CD4-positive, alpha-beta T cell treated with Interleukin-17A for 4 hours (primary cell): ENCODE results near the gene ARL8A.
A peak's percentile ranks its signal among the peaks of the same experiment; 100 is the strongest.
"Not testable (repeated sequence)": the region's sequence is repeated elsewhere in the genome, so short reads cannot be mapped to it uniquely, and the experiment has no call there.

Source experiments
- DNase-seq: peaks from one replicate; pipeline ENCODE4 v3.0.0-alpha.2; 2020; ENCODE audit warnings: mixed read lengths

Gene ARL8A

DNA sequence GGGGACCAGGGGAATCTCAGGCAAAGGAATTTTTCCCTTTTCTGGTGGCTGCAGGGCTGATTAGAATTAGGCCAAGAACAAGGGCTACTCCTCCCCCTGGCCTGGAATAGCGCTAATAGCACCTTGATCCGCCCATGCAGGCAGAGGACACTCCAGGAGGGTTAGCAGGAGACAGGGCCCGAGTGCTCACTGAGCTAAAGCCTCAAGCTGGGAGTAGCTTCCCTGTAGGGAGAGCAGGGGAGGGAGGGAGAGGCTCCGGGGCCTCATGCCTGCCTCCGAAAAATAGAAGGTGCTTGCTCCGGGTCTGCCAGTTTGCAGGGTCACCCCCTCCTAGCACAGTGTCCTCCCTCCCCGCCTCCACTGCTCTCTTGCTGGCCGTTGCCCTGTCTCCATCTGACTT is 12.1 kb upstream of the ARL8A start:
- DNase-seq: no peak

DNA sequence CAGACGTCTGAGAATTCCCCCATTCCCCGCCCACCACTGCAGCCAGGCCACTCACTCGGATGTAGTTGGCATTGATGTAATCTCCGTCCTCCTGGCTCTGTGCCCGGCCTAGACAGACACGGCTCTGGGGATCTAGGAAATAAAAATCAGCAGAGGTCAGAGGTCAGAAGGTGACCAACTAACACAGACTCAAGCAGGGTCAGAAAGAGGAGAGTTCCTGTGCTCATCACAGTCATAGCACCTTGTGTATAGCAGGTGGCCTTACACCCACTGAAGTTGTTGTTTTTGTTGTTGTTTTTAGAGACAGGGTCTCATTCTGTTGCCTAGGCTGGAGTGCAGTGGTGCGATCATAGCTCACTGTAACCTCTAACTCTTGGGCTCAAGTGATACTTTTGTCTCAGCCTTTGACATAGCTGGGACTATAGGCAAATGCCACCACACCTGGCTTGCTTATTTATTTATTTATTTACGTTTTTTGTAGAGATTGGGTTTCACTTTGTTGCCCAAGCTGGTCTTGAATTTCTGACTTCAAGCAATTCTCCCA is 11.0 kb upstream of the ARL8A start:
- no peak for DNase-seq

DNA sequence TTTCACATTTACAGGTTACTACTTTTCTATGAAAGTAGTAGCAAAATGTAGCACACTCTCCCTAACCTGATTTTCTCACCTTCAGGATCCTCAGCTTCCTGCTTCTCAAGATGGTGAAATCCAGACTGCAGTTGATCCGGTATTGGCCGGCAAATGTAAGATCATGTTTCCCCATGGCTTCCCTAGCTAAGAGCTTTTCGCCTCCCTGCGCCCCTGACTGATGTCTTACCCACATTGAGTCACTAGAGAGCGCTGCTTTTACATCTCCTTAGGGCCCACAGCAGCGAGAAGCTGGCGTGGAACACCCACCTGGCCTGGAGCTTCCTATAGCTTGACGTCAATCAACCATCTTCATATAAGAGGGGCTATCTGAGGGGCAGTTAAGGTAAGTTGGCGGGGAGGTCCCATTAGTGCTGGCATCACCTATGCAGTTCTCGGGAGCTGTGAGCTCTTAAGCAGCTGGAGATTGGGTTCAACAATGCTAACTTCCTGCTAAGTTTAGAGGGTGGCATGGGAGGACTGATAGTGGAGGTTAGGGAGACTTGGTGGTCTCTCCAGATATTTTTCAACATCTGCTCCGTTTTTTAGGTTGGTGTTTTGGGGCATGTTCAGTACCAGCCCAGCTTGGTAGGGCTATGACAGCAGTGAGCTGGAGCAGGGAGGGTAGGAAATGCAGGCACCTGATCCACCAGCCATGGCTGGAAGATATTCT is 10.4 kb upstream of the ARL8A start:
- peak; percentile 61 for DNase-seq

DNA sequence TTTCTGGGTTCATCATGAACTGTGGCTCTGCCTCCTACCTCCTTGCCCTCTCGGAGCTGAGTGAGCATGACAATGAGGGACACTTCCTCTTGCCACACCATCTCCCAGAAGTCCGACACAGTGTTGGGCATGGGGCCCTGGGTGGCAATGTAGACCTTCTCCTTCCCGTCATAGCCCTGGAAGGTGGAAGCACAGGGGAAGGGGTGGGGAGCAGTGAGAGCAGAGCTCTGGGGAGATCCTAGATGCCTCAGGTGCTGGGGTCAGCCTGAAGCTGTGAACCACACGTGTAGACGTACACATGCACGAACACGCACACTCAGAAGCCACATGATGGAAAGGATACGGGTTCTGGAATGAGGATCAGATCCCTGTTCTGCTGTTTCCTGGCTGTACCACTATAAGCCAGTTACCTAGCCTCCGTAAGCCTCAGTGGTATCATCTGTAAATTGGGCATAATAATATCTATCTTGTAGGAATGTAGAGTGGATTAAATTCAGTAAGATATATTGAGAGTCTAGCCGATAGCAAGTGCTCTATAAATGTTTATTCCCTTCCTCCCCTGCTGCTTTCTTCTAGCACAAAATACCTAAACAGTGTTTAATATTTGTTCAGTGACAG is 9.7 kb upstream of the ARL8A start:
- DNase-seq: no peak

DNA sequence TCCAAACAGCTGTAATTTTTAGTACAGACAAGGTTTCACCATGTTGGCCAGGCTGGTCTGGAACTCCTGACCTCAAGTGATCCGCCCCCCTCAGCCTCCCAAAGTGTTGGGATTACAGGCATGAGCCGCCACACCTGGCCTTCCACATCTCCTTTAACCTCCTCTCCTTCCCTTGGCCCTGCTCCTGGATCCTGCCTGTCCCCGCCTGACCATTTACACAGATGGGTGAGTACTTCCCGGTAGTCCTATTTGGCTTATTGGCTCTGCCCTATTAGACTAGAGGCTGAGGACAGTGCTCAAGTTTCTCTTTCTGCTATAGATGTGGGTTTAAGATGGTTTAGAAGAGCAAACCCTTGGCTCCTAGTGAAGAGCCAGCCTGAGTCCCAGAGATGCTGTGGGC is 8.7 kb upstream of the ARL8A start:
- DNase-seq: no peak

DNA sequence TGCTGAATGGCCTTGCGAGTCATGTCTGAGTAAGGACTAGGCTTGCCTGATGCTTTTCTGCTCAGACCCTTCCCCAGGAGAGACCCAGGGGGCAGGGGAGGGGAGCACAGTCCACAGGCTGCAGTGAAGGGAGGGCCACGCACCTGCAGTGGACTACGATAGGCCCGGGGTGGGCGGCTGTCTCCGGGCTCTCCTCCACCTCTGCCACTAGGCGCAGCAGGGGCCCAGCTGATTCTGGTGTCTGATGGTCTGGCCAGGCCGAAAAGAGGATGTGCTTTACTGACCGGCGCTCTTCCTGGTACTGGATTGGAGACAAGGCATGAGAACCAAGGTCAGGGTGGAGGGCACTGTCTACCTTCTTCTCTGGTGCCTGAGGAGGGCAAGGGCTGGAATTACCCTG is 7.9 kb upstream of the ARL8A start:
- DNase-seq: no peak

DNA sequence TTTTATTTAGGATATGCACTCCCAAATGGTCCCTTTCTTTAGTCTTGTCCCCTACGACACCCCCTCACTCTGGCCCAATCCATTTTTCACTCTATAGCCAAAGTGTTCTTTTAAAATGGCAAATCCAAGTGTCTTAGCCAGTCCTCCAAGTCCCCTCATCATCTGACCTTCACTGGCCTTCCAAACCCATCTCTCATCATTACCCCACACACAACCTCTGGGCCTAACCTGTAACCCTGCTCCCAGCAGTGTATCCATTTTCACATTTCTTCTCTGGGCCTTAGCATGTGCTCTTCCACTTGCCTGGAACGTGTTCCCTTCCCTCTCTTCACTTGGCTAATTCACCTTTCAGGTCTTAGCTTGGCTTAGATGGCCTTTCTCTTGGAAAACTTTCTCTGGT is 6.5 kb upstream of the ARL8A start:
- DNase-seq: no peak

DNA sequence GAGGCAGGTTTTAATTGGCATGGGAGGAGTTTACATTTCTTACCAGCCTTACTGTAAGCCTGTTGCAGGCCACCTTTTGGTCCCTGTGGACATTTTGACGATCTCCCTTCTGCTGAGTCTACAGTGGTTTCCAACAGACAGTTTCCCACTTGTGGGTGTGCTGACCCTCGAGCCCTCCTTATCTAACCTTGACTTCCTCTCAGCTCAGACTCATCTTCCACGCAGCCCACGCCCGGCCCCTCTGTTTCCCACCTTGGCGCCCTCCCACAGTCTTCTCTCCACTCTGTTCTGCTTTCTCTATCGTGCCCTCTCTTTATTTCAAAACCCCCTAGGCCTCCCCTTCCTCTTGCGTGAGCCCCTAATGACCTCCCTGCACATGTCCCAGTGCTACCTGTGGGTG is 6.1 kb upstream of the ARL8A start:
- DNase-seq: no peak

DNA sequence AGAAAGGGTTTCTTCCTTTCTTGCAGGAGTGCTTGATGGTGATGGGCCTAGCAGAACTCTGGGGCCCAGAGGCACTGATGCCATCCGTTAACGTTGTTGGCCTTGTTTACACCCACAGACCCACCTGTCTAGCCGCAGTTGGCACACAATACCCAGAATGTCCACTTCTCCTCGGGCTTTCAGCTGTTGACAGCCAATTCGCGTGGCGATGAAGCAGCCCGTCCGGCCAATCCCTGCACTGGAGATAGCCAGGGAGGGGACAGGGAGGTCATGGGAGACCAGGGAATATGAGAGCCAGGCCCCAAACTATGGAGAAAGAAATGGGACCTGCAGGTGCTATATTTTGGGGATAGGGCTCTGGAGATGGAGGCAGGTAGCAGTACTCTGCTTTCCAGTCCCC is 5.7 kb upstream of the ARL8A start:
- no peak for DNase-seq

DNA sequence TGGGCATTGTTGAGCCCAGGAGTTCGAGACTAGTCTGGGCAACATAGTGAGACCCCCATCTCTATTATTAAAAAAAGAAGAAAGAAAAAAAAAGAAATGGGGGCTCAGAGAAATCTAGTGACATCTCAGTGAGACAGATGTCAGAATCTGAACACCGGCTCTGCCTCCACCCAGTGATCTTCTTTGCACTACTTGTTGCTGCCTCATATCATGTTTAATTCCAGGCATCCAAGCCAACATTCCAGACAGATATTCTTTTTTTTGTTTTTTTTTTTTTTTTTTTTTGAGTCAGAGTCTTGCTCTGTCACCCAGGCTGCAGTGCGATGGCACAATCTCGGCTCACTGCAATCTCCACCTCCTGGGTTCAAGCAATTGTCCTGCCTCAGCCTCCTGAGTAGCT is 5.0 kb upstream of the ARL8A start:
- no peak for DNase-seq

DNA sequence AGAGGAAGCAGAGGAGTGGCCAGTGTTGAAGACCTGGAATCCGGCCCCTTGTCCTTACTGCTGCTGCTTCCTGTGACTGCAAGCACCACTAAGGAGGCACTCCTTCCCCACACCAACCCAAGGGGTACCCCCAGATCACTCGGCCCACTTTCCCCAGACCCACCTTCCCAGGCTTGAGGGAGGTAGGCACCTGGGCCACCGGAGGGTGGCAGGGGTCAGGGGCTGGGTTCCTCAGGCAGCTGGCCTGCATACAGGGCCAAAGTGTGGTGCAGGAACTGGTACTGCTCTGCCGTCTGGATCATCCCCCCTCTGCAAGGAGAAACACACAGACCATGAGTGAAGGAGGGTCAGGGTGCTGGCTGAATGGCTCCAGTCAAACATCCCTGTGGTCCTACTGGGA is 3.9 kb upstream of the ARL8A start:
- DNase-seq: no peak

DNA sequence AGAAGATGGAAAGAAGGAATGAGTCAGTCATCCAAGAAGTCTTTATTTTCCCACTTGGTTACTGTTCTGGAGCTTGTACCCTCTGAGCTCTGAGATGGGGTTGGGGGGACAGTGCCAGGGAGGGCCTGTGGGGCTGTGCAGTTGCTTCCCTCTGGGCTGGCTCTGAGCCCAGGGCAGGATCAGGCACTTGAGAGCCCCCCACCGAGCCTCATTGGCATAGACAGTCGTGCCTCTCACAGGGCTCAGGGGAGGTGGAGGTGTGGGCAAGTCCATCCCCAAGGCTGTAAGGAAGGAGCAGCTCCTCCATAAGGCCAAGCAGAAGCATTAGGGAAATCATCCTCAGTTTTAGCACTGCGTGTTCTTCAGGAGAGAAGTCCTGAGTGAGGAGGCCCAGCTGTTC is 2.5 kb upstream of the ARL8A start:
- no peak for DNase-seq

DNA sequence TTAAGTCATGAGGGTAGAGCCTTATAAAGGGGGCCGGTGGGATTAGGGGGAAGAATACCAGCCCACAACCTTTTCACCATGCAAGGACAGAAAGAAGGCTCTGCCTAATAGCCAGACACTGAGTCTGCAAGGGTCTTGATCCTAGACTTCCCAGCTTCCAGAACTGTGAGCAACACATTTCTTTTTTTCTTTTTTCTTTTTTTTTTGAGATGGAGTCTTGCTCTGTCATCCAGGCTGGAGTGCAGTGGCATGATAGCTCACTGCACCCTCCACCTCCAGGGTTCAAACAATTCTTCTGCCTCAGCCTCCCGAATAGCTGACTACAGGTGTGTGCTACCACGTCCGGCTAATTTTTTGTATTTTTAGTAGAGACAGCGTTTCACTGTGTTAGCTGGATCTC is 1.7 kb upstream of the ARL8A start:
- no peak for DNase-seq

DNA sequence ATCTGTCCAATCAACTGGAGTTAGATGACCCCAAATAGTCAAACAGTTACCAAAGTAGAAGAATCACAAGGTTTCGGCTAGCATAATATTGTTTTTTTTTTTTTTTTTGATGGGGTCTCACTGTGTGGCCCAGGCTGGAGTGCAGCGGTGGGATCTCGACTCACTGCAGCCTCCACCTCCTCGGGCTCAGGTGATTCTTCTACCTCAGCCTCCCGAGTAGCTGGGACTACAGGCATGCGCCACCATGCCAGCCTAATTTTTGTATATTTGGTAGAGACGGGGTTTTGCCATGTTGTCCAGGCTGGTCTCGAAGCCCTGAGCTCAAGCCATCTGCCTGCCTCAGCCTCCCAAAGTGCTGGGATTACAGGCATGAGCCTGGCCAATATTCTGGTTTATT is 1.2 kb upstream of the ARL8A start:
- DNase-seq: not testable (repeated sequence)

DNA sequence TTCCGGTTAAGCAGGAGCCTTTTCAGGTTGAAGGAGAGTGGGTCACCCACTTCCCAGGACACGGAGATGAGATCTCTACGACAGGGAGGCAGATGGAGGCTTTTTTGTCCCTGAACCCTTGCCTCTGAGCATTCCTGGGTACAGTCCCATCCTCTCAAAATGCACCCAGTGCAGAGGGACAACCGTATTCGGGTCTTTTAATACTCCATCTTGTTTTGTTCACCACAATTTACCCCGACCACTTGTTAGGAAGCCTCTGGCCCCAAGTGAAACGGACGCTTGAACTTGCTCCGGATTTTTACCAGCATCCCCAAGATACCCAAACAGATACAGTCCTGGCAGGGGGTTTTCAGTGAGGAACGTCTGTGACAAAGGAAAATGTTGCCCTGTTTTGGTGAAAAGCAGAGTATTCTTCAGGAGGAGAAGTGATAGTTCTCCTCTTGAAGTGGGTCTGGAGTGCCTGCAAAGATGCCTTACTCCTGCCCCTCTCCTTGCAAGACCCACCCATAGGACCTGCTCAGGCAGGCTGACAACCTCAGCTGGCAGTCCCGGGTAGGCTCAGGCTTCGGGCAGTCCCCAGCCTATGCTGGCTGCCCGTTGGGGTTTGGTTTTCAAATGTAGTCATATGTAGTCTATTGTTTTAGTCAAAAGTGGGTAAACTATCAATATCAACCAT is 669 bp upstream of the ARL8A start:
- peak; percentile 24 for DNase-seq

DNA sequence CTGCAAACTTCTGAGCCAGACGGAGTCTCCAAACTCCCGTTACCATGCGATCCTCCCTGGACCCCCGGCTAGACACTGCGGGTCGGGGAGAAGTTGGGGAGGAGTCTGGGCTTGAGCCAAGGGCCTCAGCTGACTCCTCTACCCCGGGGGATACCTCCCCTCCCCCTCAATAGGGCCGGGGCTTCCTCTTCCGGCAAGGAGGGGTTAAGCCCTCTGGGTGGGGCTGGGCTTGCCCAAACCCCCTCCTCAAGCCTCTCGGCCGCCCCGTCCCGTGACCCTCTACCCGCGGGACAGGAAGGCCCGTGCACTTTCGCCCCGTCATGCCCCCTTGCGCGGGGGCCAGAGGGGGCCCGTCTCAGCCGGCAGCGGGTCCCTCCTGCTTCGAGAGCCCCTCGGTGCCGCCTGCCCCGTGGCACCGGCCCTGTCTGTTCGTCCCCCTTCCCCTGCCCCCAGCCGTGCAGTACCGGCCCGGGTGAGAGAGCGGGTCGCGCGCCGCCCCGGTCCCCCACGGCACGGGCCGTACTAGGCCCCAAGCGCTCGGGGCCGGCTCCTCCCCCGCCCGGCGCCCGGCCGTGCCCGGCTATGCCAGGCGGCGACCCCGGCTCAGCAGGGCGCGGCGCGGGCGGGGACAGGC is 652 bp downstream of the ARL8A start:
- DNase-seq: peak; percentile 49

DNA sequence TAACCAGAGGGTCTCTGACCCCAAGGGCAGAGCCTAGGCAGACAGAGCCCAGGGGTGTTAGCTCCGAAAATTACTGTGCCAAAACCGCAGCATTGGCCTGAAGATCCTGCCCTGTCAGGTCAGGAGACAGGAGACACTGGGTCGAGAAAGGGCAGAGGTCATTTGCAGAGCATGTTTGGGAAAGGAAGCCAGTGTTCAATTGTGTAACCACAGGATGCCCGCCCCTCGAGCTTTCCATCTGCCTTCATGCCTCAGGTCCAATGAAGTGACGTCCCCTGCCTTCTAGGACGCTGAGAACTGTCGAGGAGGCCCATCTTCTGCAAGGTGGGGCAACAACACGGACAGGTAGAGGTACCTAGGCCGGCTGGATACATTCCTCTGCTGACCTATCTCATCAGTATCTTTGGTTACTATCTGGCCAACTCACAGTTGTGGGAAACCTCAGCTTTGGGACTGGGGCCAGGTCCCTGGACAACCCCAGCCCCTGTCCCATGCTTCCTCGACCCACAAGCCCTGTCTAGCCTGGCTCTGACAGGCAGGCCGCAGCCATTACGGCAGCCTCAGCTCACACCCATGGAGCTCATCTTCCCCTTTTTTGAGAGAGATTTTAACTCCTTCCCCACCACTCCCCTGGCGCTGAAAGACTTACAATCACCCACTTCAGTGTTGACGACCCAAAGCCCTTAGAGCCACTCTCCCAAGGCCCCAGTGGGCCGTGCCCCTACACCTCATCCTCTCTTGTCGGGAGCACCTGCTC is 1.3 kb downstream of the ARL8A start:
- peak; percentile 26 for DNase-seq

DNA sequence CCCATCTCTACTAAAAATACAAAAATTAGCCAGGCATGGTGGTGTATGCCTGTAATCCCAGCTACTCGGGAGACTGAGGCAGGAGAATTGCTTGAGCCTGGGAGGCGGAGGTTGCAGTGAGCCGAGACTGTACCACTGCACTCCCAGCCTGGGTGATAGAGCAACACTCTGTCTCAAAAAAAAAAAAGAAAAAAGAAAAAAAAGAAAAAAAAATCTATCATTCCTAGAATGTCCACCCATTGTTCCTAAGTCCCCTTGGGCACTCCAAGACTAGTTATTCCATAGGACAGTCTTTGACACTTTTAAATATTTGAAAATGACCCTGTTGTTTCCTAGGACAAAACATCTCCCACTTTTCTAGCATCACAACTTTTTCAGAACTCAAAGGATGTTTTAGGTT is 3.1 kb downstream of the ARL8A start:
- not testable (repeated sequence) for DNase-seq

DNA sequence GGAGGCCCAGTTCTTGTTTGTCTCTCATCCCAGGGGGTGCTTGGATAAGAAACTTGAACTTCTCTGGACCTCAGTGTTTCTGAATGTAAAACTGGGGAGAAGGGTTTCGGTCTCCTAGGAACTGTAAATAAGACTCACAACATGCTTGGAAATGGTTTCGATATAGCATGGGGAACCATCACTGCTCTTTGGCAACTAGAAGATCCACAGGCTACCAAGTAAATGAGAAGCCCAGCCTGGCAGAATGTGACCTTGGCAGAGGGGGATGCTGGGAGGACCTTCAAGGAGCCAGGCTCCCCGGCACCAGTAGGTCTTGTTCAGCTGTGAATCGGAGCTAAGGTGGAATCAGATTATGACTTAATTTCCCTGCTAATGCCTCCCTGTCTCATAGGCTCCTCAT is 3.7 kb downstream of the ARL8A start:
- DNase-seq: no peak

DNA sequence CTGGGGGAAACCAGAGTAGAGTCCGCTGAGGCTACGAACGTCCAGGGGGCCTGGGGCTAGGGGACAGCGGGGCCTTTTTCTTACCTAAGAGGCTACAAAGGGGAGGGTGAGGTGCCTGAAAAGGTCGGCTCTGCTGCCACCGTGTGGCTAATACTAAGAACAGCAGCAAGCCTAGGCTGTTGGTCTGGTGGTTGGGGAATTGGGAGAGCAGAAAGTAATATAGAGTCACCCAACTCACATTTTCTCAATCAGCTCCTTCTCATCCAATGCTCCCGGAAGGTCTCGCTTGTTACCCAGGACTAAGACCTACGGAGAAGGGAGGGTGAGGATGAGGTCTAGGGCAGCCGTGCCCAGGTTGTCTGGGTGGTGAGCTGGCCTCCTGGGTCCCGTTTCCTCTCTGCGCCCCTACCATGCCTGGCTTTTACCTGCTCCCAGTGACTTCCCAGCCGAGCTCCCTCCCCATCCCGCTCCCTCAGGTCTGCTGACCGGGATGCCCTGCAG is 9.3 kb downstream of the ARL8A start:
- peak; percentile 67 for DNase-seq

DNA sequence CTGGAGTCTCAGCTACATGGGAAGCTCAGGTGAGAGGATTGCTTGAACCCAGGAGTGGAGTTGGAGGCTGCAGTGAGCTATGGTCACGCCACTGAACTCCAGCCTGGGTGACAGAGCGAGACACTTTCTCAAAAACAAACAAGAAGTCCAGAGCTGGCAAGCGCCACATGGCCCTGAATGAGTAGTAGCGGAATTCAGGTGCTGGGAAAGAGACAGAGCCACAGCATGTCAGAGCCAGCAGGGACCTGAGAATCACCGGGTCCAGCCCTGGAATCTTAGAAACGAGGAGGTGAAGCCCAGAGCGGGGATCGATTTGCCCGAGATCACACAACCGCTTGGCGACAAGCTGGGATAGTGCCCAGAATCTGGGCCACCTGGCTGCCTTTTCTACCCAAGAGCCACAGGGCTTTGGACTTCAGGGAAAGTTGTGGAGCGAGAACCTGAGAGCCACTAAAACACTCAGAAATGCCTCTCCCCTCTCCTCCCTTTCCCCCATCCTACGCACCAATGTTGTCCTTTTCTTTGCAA is 9.8 kb downstream of the ARL8A start:
- DNase-seq: no peak

DNA sequence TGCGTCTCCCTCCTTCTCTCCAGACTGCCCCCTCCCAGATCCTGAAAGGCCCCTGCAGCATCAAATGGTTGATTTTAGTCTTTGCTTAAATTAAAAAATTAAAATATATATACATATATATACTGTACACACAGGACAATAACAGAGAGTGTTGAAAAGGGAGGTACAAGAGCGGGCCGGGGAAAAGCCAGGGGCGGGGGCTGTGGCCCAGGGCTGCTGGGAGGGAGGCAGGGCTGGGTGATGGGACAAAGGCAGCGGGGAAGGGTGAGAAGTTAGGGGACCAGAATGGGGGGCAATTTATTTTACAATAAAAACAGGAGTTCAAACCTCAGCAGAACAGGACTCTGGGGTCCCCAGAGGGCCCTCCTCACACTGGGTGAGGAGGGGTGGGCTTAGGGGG is 10.5 kb downstream of the ARL8A start:
- no peak for DNase-seq
